Loucy (cell line): ENCODE measurements around the gene ZBTB20.

ENCODE experiments used
- H2AFZ ChIP-seq: fragments of 200-600 bp; sonication (generic); 2 replicates; pipeline ENCODE4 v1.6.0; 2016; ENCODE audit warnings: antibody characterized with exemption, mild to moderate bottlenecking, low read length, moderate library complexity
- H3F3A ChIP-seq: fragments of 200-600 bp; 2 replicates; pipeline ENCODE4 v1.6.0; 2016; ENCODE audit warnings: antibody characterized with exemption, low read depth, mild to moderate bottlenecking
- H3K27me3 ChIP-seq: fragments of 200-600 bp; sonication (generic); 2 replicates; pipeline ENCODE4 v1.6.1; 2014; ENCODE audit warnings: low read length, mild to moderate bottlenecking; ENCODE audit not compliant: insufficient read depth, poor library complexity, severe bottlenecking
- H3K36me3 ChIP-seq: fragments of 200-600 bp; sonication (generic); 2 replicates; pipeline ENCODE4 v1.6.1; 2016; ENCODE audit warnings: low read length; ENCODE audit not compliant: insufficient read depth
- H3K4me1 ChIP-seq: fragments of 200-600 bp; sonication (generic); 2 replicates; pipeline ENCODE4 v1.5.1; 2014; ENCODE audit warnings: low read length, mild to moderate bottlenecking; ENCODE audit not compliant: insufficient read depth, poor library complexity, severe bottlenecking
- H3K4me2 ChIP-seq: fragments of 200-600 bp; sonication (generic); 2 replicates; pipeline ENCODE4 v1.6.0; 2014; ENCODE audit warnings: antibody characterized with exemption, low read length, low read depth, mild to moderate bottlenecking; ENCODE audit not compliant: poor library complexity, severe bottlenecking
- H3K4me3 ChIP-seq: fragments of 200-600 bp; sonication (generic); 2 replicates; pipeline ENCODE4 v1.5.1; 2014; ENCODE audit warnings: low read length, mild to moderate bottlenecking, mixed read lengths; ENCODE audit not compliant: poor library complexity, severe bottlenecking
- H3K79me2 ChIP-seq: fragments of 200-600 bp; sonication (generic); 2 replicates; pipeline ENCODE4 v1.6.1; 2014; ENCODE audit warnings: low read length; ENCODE audit not compliant: insufficient read depth
- H3K9ac ChIP-seq: fragments of 200-600 bp; sonication (generic); 2 replicates; pipeline ENCODE4 v1.6.0; 2014; ENCODE audit warnings: mild to moderate bottlenecking, low read depth, low read length, moderate library complexity; ENCODE audit not compliant: poor library complexity, severe bottlenecking
- H3K9me2 ChIP-seq: fragments of 200-600 bp; sonication (generic); replicated peaks from 2 replicates; pipeline ENCODE4 v1.6.1; 2016; ENCODE audit warnings: low read depth, low read length, mixed read lengths
- H3K9me3 ChIP-seq: fragments of 200-600 bp; sonication (generic); 2 replicates; pipeline ENCODE4 v1.6.1; 2014; ENCODE audit warnings: mild to moderate bottlenecking, antibody characterized with exemption, low read length, low read depth; ENCODE audit not compliant: insufficient read depth
- H4K20me1 ChIP-seq: fragments of 200-600 bp; sonication (generic); 2 replicates; pipeline ENCODE4 v1.6.0; 2014; ENCODE audit warnings: antibody characterized with exemption, low read length, mild to moderate bottlenecking; ENCODE audit not compliant: insufficient read depth, poor library complexity, severe bottlenecking
- CTCF ChIP-seq: fragments of 200-600 bp; sonication (generic); conservative IDR thresholded peaks from 2 replicates; pipeline ENCODE4 v1.5.1; 2014; ENCODE audit warnings: mild to moderate bottlenecking, antibody characterized with exemption, low read length
- EZH2phosphoT487 ChIP-seq: fragments of 200-600 bp; IDR thresholded peaks from 2 replicates; pipeline ENCODE4 v1.6.1; 2018; ENCODE audit warnings: antibody characterized with exemption, mild to moderate bottlenecking, moderate library complexity, borderline replicate concordance

Gene ZBTB20

DNA sequence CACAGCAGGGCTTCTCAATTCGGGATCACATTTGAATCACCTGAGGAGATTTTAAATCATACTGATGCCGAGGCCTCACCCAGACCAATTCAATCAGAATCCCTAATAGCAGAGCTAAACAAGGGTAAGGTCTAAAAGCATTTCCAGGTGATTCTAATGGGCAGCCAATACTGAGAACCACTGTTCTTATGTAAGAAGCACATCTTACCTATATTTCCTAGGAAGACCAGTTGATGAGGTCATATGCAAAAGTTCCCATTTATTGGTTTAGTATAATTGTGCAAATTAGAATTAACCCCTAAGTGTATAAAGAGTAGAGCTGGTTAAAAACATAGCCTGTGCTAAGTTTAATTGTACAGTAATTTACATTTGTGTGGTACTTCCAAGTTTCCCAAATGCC lies 851.1 kb downstream of the ZBTB20 start:
- Histone ChIP-seq H3K4me2 (no peak overlapping the region), H3K9ac (no peak overlapping the region), H2AFZ (no peak overlapping the region), H3K9me3 (no peaks in the 10 kb centered on the region), H3K79me2 (no peaks in the 10 kb centered on the region), H3K9me2 (no peaks in the 10 kb centered on the region), H3K4me3 (no peak overlapping the region), H4K20me1 (no peaks in the 10 kb centered on the region), H3K4me1 (no peaks in the 10 kb centered on the region), H3F3A (no peaks in the 10 kb centered on the region), H3K36me3 (no peaks in the 10 kb centered on the region), H3K27me3 (no peaks in the 10 kb centered on the region)
- no peak for TF ChIP-seq EZH2phosphoT487
- no peak for TF ChIP-seq CTCF

- Histone ChIP-seq H3K9ac (no peak overlapping the region), H3F3A (no peaks in the 10 kb centered on the region), H3K79me2 (no peaks in the 10 kb centered on the region), H3K4me2 (no peak overlapping the region), H3K4me1 (no peaks in the 10 kb centered on the region), H2AFZ (no peak overlapping the region), H4K20me1 (no peaks in the 10 kb centered on the region), H3K27me3 (no peaks in the 10 kb centered on the region), H3K36me3 (no peaks in the 10 kb centered on the region), H3K9me2 (no peaks in the 10 kb centered on the region), H3K4me3 (no peak overlapping the region), H3K9me3 (no peaks in the 10 kb centered on the region)
- TF ChIP-seq EZH2phosphoT487 = no peak
- TF ChIP-seq CTCF = no peak
Measured at GRCh38 chr3:114294940-114295480, 852.1 kb downstream of the ZBTB20 start.

DNA sequence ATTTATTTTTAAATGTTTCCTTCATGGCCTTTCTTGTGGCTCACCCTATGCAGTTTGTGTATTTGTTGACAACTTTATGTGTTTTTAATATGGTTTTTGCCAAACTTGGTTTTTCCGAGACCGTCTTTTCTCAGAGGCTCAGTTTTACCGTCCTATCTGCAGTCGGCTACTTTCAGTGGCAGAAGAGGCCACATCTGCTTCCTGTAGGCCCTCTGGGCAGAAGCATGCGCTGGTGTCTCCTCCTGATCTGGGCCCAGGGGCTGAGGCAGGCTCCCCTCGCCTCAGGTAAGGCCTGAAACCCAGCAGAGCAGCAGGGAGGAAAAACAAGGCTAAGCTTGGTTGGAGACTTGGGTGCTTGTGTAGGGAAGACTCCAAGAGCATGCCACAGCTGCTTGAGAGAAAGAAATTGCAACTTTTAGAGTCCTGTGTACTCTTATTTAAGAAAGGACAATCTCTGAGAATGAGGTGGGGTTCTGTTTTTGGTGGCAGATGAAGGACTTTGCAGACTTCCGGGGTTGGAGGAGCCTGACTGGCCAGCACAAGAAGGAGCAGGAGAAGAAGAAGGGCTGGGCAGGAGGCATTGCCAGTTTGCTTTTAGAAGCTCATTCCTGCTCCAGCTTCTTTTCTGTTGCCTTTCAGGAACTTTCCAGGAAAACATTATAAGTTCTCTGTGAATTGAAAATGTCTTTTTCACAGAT lies 853.1 kb downstream of the ZBTB20 start, which contains the start of gene TIGIT:
TIGIT (plus strand) TSS at position 191 of the 698 bp plus-strand sequence; CDS start at position 225, 34 bp downstream.
- H3K9me3 ChIP-seq = no peaks in the 10 kb centered on the region
- no peak for TF ChIP-seq CTCF
- no peaks in the 10 kb centered on the region for H4K20me1 ChIP-seq
- no peaks in the 10 kb centered on the region for H3K4me1 ChIP-seq
- no peaks in the 10 kb centered on the region for H3F3A ChIP-seq
- H3K9ac ChIP-seq = no peak within 1 kb of the TSS
- H3K36me3 ChIP-seq = no peaks in the 10 kb centered on the region
- no peak within 1 kb of the TSS for H3K4me2 ChIP-seq
- H3K4me3 ChIP-seq = no peak within 1 kb of the TSS
- no peak within 1 kb of the TSS for H2AFZ ChIP-seq
- no peaks in the 10 kb centered on the region for H3K79me2 ChIP-seq
- H3K9me2 ChIP-seq = no peaks in the 10 kb centered on the region
- no peaks in the 10 kb centered on the region for H3K27me3 ChIP-seq
